ENCODE results near the gene APOA1.

The APOA1 gene

GRCh38 chr11:116831790-116832349, 5.6 kb downstream of the APOA1 start:
- no peak for TF ChIP-seq POLR2AphosphoS5 (IDR thresholded peaks at IDR 0.05; ENCODE audit: low read depth)
- TF ChIP-seq, protein P1, sequence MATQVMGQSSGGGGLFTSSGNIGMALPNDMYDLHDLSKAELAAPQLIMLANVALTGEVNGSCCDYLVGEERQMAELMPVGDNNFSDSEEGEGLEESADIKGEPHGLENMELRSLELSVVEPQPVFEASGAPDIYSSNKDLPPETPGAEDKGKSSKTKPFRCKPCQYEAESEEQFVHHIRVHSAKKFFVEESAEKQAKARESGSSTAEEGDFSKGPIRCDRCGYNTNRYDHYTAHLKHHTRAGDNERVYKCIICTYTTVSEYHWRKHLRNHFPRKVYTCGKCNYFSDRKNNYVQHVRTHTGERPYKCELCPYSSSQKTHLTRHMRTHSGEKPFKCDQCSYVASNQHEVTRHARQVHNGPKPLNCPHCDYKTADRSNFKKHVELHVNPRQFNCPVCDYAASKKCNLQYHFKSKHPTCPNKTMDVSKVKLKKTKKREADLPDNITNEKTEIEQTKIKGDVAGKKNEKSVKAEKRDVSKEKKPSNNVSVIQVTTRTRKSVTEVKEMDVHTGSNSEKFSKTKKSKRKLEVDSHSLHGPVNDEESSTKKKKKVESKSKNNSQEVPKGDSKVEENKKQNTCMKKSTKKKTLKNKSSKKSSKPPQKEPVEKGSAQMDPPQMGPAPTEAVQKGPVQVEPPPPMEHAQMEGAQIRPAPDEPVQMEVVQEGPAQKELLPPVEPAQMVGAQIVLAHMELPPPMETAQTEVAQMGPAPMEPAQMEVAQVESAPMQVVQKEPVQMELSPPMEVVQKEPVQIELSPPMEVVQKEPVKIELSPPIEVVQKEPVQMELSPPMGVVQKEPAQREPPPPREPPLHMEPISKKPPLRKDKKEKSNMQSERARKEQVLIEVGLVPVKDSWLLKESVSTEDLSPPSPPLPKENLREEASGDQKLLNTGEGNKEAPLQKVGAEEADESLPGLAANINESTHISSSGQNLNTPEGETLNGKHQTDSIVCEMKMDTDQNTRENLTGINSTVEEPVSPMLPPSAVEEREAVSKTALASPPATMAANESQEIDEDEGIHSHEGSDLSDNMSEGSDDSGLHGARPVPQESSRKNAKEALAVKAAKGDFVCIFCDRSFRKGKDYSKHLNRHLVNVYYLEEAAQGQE (IDR thresholded peaks at IDR 0.05; ENCODE audit: insufficient replicate concordance, low read depth) = no peak
- DNase-seq (ENCODE audit: low read depth in 1 of 2, low spot score in 1 of 2) = no peak
- Histone ChIP-seq H3K4me3 (replicated peaks; ENCODE audit: insufficient read depth, low read length) (no peak overlapping the region), H3K27ac (replicated peaks) (no peak overlapping the region), H3K27me3 (ENCODE audit: insufficient read depth, poor library complexity, severe bottlenecking) (no peaks in the 10 kb centered on the region)

DNA sequence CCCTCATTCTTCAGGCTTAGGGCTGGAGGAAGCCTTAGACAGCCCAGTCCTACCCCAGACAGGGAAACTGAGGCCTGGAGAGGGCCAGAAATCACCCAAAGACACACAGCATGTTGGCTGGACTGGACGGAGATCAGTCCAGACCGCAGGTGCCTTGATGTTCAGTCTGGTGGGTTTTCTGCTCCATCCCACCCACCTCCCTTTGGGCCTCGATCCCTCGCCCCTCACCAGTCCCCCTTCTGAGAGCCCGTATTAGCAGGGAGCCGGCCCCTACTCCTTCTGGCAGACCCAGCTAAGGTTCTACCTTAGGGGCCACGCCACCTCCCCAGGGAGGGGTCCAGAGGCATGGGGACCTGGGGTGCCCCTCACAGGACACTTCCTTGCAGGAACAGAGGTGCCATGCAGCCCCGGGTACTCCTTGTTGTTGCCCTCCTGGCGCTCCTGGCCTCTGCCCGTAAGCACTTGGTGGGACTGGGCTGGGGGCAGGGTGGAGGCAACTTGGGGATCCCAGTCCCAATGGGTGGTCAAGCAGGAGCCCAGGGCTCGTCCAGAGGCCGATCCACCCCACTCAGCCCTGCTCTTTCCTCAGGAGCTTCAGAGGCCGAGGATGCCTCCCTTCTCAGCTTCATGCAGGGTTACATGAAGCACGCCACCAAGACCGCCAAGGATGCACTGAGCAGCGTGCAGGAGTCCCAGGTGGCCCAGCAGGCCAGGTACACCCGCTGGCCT, 7.1 kb downstream of the APOA1 start:
- H3K27me3 ChIP-seq (ENCODE audit: insufficient read depth, poor library complexity, severe bottlenecking) = no peaks in the 10 kb centered on the region
- no peak overlapping the region for H3K4me3 ChIP-seq (replicated peaks; ENCODE audit: insufficient read depth, low read length)
- DNase-seq (ENCODE audit: low read depth in 1 of 2, low spot score in 1 of 2) = no peak
- TF ChIP-seq, protein P1 (IDR thresholded peaks at IDR 0.05; ENCODE audit: insufficient replicate concordance, low read depth) = no peak
- TF ChIP-seq GABPA (IDR thresholded peaks at IDR 0.05; ENCODE audit: low read depth) = no peak
- no peak for TF ChIP-seq SPI1 (IDR thresholded peaks at IDR 0.05; ENCODE audit: borderline replicate concordance, low read depth)
- H3K27ac ChIP-seq (replicated peaks) = no peak overlapping the region

DNA sequence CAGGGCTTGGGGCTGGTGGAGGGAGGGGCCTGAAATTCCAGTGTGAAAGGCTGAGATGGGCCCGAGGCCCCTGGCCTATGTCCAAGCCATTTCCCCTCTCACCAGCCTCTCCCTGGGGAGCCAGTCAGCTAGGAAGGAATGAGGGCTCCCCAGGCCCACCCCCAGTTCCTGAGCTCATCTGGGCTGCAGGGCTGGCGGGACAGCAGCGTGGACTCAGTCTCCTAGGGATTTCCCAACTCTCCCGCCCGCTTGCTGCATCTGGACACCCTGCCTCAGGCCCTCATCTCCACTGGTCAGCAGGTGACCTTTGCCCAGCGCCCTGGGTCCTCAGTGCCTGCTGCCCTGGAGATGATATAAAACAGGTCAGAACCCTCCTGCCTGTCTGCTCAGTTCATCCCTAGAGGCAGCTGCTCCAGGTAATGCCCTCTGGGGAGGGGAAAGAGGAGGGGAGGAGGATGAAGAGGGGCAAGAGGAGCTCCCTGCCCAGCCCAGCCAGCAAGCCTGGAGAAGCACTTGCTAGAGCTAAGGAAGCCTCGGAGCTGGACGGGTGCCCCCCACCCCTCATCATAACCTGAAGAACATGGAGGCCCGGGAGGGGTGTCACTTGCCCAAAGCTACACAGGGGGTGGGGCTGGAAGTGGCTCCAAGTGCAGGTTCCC, 7.8 kb downstream of the APOA1 start, which contains the start of gene APOC3:
TSS of gene APOC3 (plus strand) at position 383 of the 659 bp plus-strand sequence. CDS start 676 bp downstream, outside the sequence.
- TF ChIP-seq, protein P1 (IDR thresholded peaks at IDR 0.05; ENCODE audit: insufficient replicate concordance, low read depth) = no peak
- H3K27me3 ChIP-seq (ENCODE audit: insufficient read depth, poor library complexity, severe bottlenecking) = no peaks in the 10 kb centered on the region
- no peak within 1 kb of the TSS for H3K4me3 ChIP-seq (replicated peaks; ENCODE audit: insufficient read depth, low read length)
- no peak within 1 kb of the TSS for H3K27ac ChIP-seq (replicated peaks)
- no peak for DNase-seq (ENCODE audit: low read depth in 1 of 2, low spot score in 1 of 2)

GRCh38 chr11:116828632-116829524, 8.5 kb downstream of the APOA1 start:
- no peak overlapping the region for H3K4me3 ChIP-seq (replicated peaks; ENCODE audit: insufficient read depth, low read length)
- DNase-seq (ENCODE audit: low read depth in 1 of 2, low spot score in 1 of 2) = no peak
- H3K27ac ChIP-seq (replicated peaks) = no peak overlapping the region
- TF ChIP-seq SPI1 (IDR thresholded peaks at IDR 0.05; ENCODE audit: borderline replicate concordance, low read depth) = no peak
- H3K27me3 ChIP-seq (ENCODE audit: insufficient read depth, poor library complexity, severe bottlenecking) = no peaks in the 10 kb centered on the region

All from HL-60 (cell line).